Activated T-cell treated with anti-CD3 and anti-CD28 coated beads, Interleukin-2, amount 50 U/mL, for 72 hours (primary cell): ENCODE results near the gene SLC13A2. TPM values are rescaled to one million over a fixed set of nuclear protein-coding genes. Genes with fewer than 3 reads are reported as not detected.
"Not testable (repeated sequence)": the region's sequence is repeated elsewhere in the genome, so short reads cannot be mapped to it uniquely, and the experiment has no call there.

Experiments
- ATAC-seq, 2 donors: fragments of 150-1000 bp; cut with Tn5 transposase; replicated peaks in 1 of 2; 2 replicates each; pipeline ENCODE4 v1.10.0; 2021; ENCODE audit warnings: moderate library complexity in 2 of 2, mild to moderate bottlenecking in 1 of 2
- DNase-seq, 2 donors: peaks; one replicate each; pipeline ENCODE4 v3.0.0; 2021 to 2022; ENCODE audit warnings: mixed read lengths in 1 of 2
- H3K27ac Mint-ChIP-seq: one replicate; pipeline ENCODE4 v1.8.0; 2022; ENCODE audit warnings: mild to moderate bottlenecking, moderate library complexity, mixed read lengths
- H3K27me3 Mint-ChIP-seq: one replicate; pipeline ENCODE4 v1.8.0; 2022; ENCODE audit warnings: low read depth, mixed read lengths
- H3K36me3 Mint-ChIP-seq, 2 donors: one replicate each; pipeline ENCODE4 v1.8.0; 2022; ENCODE audit warnings: mixed read lengths in 2 of 2, mild to moderate bottlenecking in 1 of 2; ENCODE audit not compliant: insufficient read depth in 2 of 2
- H3K4me1 Mint-ChIP-seq: one replicate; pipeline ENCODE4 v1.8.0; 2022; ENCODE audit warnings: low read depth, mixed read lengths
- H3K4me3 Mint-ChIP-seq, 2 donors: one replicate each; pipeline ENCODE4 v1.8.0; 2022; ENCODE audit warnings: mild to moderate bottlenecking in 2 of 2, mixed read lengths in 2 of 2, moderate library complexity in 2 of 2
- H3K9me3 Mint-ChIP-seq, 2 donors: one replicate each; pipeline ENCODE4 v1.8.0; 2022; ENCODE audit warnings: mixed read lengths in 2 of 2
- total RNA-seq, 2 donors: library from RNA; stranded (reverse); gene quantifications; one replicate each; pipeline ENCODE4 v1.2.3, GENCODE V29; 2022

SLC13A2 gene
- total RNA-seq, 2 donors from 2014 or later, result not detected

DNA sequence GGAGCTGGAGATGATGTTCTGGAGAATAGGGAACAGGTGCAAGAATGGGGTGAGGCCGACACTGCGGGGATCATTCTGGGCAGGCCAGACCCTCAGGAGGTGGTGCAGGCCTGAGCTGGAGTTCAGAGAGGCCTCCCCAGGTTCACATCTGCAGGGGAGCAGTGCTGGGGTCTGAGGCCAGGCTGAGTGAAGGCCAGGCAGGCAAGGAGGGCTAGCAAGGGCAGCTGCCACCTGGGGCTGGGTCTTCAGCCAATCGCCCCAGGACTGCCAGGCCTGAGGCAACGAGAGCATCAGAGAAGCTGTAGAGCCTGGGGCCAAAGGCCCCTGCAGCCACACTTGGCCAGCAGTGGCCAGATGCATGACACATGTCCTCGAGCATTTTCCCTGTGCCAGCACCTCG is 47.2 kb downstream of the SLC13A2 start:
- no peak overlapping the region for H3K27ac Mint-ChIP-seq
- H3K27me3 Mint-ChIP-seq, result no peaks in the 10 kb centered on the region
- H3K36me3 Mint-ChIP-seq, result peaks cover 0 to 2% of the 10 kb centered on the region in 2 donors
- H3K9me3 Mint-ChIP-seq, result peaks cover 0 to 4% of the 10 kb centered on the region in 2 donors
- H3K4me1 Mint-ChIP-seq, result no peaks in the 10 kb centered on the region
- DNase-seq (no peak), ATAC-seq (no peak)
- H3K4me3 Mint-ChIP-seq, result no peak overlapping the region

DNA sequence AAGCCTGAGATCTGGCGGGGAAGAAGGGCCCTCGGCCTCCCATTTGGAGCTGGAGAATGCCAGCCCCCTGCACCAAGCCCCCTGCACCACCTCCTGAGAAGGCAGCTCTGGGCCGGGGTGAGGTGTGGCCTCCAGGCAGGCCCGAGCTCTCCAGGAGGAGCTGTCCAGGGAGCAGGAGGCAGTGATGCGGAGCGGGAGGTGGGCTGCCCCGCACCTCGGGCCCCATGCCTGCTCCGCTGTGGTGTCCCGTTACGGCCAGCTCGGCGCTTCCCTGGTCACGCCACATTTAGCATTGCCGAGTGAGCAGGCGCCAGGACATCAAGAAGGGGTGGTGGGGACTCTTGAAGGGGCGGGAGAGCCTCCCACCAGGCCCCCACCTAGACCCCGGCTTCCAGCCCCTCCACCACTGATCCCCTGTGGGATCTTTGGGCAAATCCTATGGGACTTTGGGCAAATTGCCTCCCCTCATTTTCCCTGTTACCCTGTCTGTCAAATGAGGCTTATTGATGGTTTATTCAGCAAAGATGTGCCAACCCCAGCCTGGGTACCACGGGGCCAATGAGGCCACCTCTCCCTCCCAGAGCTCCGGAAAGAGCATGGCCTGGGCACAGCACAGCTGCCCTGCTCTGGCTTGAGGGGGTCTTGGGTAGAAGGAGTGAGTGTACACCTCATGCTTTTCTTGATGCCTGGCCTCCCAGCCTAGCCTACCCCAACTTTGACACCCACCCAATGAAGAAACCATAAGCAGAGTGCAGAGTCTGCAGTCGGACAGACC is 48.1 kb downstream of the SLC13A2 start:
- DNase-seq (no peak), ATAC-seq (no peak)
- H3K27me3 Mint-ChIP-seq, result no peaks in the 10 kb centered on the region
- H3K27ac Mint-ChIP-seq, result no peak overlapping the region
- H3K36me3 Mint-ChIP-seq, result peaks cover 0 to 2% of the 10 kb centered on the region in 2 donors
- no peak overlapping the region for H3K4me3 Mint-ChIP-seq
- no peaks in the 10 kb centered on the region for H3K9me3 Mint-ChIP-seq
- H3K4me1 Mint-ChIP-seq, result no peaks in the 10 kb centered on the region

GRCh38 chr17:28522281-28522680 is 48.8 kb downstream of the SLC13A2 start:
- not testable (repeated sequence) for H3K27ac Mint-ChIP-seq, ATAC-seq, H3K9me3 Mint-ChIP-seq, DNase-seq, H3K27me3 Mint-ChIP-seq, H3K4me3 Mint-ChIP-seq, H3K4me1 Mint-ChIP-seq, H3K36me3 Mint-ChIP-seq

GRCh38 chr17:28523186-28523585 is 49.7 kb downstream of the SLC13A2 start:
- H3K4me1 Mint-ChIP-seq, result no peaks in the 10 kb centered on the region
- no peaks in the 10 kb centered on the region for H3K36me3 Mint-ChIP-seq
- H3K4me3 Mint-ChIP-seq, result no peak overlapping the region
- H3K9me3 Mint-ChIP-seq, result no peaks in the 10 kb centered on the region
- no peak overlapping the region for H3K27ac Mint-ChIP-seq
- no peaks in the 10 kb centered on the region for H3K27me3 Mint-ChIP-seq
- DNase-seq (no peak), ATAC-seq (no peak)

DNA sequence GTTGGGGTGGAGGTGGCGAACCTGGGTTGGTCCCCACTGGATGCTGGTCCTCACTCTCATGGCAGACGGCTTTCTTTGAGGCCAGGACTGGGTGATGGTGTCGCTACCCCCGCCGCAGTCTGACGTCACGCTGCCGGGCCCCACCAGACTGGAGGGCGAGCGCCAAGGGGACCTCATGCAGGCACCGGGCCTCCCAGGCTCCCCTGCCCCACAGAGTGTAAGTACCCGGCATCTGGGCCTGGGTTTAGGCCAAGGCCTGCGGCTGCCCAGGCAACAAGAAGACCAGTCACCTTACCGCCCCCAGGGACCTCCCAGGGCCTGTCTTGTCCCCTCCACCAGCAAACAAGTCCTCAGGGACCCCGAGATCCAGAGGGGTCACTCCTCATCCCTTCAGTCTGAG is 50.4 kb downstream of the SLC13A2 start:
- no peak for DNase-seq
- Mint-ChIP-seq H3K27me3 (no peaks in the 10 kb centered on the region), H3K4me3 (no peak overlapping the region), H3K36me3 (no peaks in the 10 kb centered on the region), H3K9me3 (no peaks in the 10 kb centered on the region), H3K27ac (no peak overlapping the region), H3K4me1 (no peaks in the 10 kb centered on the region)
- no peak for ATAC-seq

GRCh38 chr17:28524476-28525424 is 51.3 kb downstream of the SLC13A2 start:
- no peak overlapping the region for H3K4me3 Mint-ChIP-seq
- H3K9me3 Mint-ChIP-seq, result no peaks in the 10 kb centered on the region
- DNase-seq (no peak), ATAC-seq (no peak)
- H3K27ac Mint-ChIP-seq, result no peak overlapping the region
- no peaks in the 10 kb centered on the region for H3K36me3 Mint-ChIP-seq
- no peaks in the 10 kb centered on the region for H3K4me1 Mint-ChIP-seq
- no peaks in the 10 kb centered on the region for H3K27me3 Mint-ChIP-seq

DNA sequence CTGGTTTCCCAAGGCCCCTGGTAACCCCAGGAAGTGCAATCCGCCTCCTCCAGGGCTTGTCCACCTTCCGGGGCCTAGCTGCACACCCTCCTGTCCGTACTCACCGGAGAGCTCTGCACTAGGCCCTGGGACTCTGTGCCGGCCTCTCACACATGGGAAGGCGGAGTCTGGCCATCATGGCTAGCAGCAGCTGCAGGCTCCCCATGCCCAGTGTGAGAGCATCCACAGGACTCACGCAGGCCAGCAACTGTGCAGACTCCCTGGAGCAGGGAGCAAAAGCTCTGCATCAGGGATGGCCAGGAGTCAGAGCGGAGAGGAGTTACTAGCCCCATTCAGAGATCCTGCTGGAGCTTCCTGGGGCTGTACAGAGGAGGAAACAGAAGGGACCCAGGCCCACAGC is 52.9 kb downstream of the SLC13A2 start:
- Mint-ChIP-seq H3K27me3 (no peaks in the 10 kb centered on the region), H3K4me1 (no peaks in the 10 kb centered on the region), H3K36me3 (no peaks in the 10 kb centered on the region), H3K27ac (no peak overlapping the region), H3K4me3 (no peak overlapping the region), H3K9me3 (no peaks in the 10 kb centered on the region)
- no peak for ATAC-seq
- DNase-seq, result no peak

DNA sequence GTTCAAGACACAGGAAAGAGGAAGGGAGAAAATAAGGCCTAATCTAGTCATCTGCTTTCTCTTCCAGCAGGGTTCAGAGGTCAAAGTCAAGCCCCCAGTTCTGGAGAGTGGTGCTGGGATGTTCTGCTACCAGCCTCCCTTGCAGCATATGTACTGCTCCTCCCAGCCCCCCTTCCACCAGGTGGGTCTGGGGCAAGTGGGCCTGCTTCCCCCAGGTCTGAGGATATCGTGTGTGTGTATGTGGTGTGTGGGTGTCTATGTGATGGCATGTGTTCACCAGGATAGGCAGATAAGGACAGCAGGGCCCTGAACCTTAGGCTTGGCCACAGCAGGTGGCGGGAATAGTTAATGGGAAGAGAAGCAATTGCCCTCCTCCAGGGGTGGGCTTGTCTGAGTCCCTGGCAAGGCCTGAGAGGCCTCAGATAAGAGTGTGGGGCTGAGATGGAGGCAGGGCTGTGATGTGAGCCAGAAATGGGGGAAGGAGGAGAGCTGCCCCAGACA is 53.8 kb downstream of the SLC13A2 start:
- H3K27ac Mint-ChIP-seq, result no peak overlapping the region
- DNase-seq (no peak), ATAC-seq (no peak)
- H3K9me3 Mint-ChIP-seq, result no peaks in the 10 kb centered on the region
- H3K4me1 Mint-ChIP-seq, result no peaks in the 10 kb centered on the region
- no peaks in the 10 kb centered on the region for H3K36me3 Mint-ChIP-seq
- H3K27me3 Mint-ChIP-seq, result no peaks in the 10 kb centered on the region
- H3K4me3 Mint-ChIP-seq, result no peak overlapping the region

DNA sequence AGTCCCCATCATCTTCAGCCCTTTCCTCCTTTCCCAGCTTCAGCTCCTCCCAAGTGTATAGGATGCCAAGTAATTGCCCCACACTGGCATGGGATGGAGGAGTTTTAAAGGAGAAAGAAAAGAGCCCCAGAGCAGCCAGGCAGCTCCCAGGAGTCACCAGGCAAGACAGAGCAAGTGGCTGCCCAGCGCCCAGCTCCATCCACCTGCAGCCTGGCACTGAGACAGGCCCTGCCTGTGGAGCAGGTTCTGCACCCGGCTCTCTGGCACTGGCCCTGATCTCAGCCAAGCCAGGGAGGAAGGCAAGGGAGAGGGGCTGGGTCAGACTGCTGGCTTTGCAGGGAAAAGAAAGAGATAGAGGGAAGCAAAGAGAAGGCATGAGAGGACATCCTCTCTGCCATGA is 54.4 kb downstream of the SLC13A2 start:
- Mint-ChIP-seq H3K27me3 (no peaks in the 10 kb centered on the region), H3K9me3 (no peaks in the 10 kb centered on the region), H3K27ac (no peak overlapping the region), H3K36me3 (no peaks in the 10 kb centered on the region), H3K4me3 (no peak overlapping the region), H3K4me1 (no peaks in the 10 kb centered on the region)
- no peak for ATAC-seq
- DNase-seq, result no peak

DNA sequence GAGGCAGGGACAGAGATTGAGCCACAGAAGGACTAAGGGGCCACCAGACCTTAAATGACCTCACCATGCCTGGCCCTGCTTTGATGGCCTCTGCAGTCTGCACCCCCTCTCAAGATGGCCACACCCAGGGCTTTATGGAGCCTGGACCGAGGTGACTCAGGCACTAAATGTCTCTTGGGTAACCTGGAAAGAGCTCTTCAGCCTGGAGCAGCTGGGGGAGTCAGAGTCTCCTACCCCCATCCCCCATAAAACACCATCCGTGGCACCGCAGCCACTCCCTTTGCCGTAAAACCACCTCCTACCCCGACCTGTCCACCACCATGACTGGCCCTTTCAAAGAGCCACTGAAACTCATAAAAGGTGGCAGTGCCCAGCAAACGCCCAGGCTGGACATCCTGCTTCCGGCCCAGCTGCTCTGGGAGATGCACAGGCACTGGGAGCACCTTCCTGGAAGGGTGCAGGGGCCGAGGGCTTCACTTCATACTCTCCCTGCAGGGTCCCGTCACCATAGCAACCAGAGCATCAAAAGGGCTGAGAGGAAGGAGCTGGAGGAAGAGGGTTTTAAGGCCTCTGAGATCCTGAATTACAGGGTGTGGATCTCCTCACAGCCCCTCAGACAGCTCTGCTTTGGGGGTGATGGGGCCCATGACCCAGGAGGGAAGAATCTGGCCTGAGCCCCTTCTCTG is 55.0 kb downstream of the SLC13A2 start:
- no peaks in the 10 kb centered on the region for H3K4me1 Mint-ChIP-seq
- no peak for ATAC-seq
- no peak overlapping the region for H3K4me3 Mint-ChIP-seq
- no peaks in the 10 kb centered on the region for H3K9me3 Mint-ChIP-seq
- no peaks in the 10 kb centered on the region for H3K27me3 Mint-ChIP-seq
- DNase-seq, result no peak
- no peaks in the 10 kb centered on the region for H3K36me3 Mint-ChIP-seq
- H3K27ac Mint-ChIP-seq, result no peak overlapping the region

DNA sequence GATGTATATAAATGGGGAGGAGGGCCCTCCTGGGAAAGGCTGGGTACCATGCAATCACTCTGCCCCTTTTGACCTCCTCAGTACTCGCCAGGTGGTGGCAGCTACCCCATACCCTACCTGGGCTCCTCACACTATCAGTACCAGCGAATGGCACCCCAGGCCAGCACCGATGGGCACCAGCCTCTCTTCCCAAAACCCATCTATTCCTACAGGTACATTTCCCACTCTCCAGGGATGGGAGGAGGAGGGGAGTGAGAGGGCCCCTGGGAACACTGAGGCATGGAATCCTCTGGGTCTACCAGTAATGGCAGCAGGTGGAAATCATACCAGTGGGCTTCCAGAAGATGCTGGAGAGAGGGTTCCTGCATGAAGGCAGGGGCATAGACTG is 55.6 kb downstream of the SLC13A2 start:
- no peak for DNase-seq
- Mint-ChIP-seq H3K4me3 (no peak overlapping the region), H3K27ac (no peak overlapping the region), H3K4me1 (no peaks in the 10 kb centered on the region), H3K27me3 (no peaks in the 10 kb centered on the region), H3K9me3 (no peaks in the 10 kb centered on the region), H3K36me3 (no peaks in the 10 kb centered on the region)
- no peak for ATAC-seq

GRCh38 chr17:28530250-28530649 is 56.8 kb downstream of the SLC13A2 start:
- DNase-seq (no peak), ATAC-seq (no peak)
- Mint-ChIP-seq H3K27ac (no peak overlapping the region), H3K4me3 (no peak overlapping the region), H3K9me3 (no peaks in the 10 kb centered on the region), H3K27me3 (no peaks in the 10 kb centered on the region), H3K36me3 (no peaks in the 10 kb centered on the region), H3K4me1 (no peaks in the 10 kb centered on the region)

DNA sequence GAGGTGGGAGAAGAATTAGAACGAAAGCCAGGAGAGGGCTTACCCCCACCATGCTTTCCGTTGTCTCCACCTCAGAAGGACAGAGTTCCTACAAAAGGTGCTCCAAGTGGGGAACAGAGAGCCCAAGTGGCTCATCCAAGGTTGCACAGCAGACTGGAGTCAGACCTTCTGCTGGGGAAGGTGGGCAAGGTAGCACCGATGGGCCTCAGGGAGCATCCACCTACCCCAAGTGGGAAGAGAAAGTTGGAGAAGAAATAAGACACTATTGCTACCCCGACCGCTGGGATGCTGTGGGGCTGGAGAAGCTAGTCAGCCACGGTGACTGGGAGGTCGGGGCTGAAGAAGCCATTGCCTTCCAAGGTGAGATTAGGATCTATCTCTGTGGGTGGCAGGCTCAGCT is 57.5 kb downstream of the SLC13A2 start:
- no peaks in the 10 kb centered on the region for H3K4me1 Mint-ChIP-seq
- no peak overlapping the region for H3K4me3 Mint-ChIP-seq
- no peaks in the 10 kb centered on the region for H3K9me3 Mint-ChIP-seq
- no peak overlapping the region for H3K27ac Mint-ChIP-seq
- no peaks in the 10 kb centered on the region for H3K36me3 Mint-ChIP-seq
- DNase-seq (no peak), ATAC-seq (no peak)
- H3K27me3 Mint-ChIP-seq, result no peaks in the 10 kb centered on the region
